Natural killer cell (primary cell): ENCODE measurements around the gene FGGY. TPM values are rescaled to one million over a fixed set of nuclear protein-coding genes. Genes with fewer than 3 reads are reported as not detected.

Experiments used
- ATAC-seq, 3 donors: fragments of 150-1000 bp in 2 of 3; fragments of 200-7000 bp in 1 of 3; cut with Tn5 transposase; 1 replicate in 1 of 3; 2 replicates in 2 of 3; pipeline ENCODE4 v1.10.0; 2021; ENCODE audit warnings: mild to moderate bottlenecking in 2 of 3, moderate library complexity in 2 of 3
- DNase-seq, 2 donors: peaks; one replicate each; pipeline versions ENCODE4 v3.0.0 to v3.0.0-alpha.2; 2013 to 2021; ENCODE audit warnings: mixed read lengths in 1 of 2
- H3K27ac ChIP-seq: one replicate; pipeline ENCODE4 v1.5.1; 2013; ENCODE audit warnings: mild to moderate bottlenecking, low read length
- H3K27me3 ChIP-seq: one replicate; pipeline ENCODE4 v1.6.1; 2013; ENCODE audit warnings: low read length; ENCODE audit not compliant: control insufficient read depth, insufficient read depth
- H3K36me3 ChIP-seq: one replicate; pipeline ENCODE4 v1.6.1; 2013; ENCODE audit warnings: low read length; ENCODE audit not compliant: control insufficient read depth, insufficient read depth
- H3K4me1 ChIP-seq: one replicate; pipeline ENCODE4 v1.6.1; 2013; ENCODE audit warnings: low read length; ENCODE audit not compliant: control insufficient read depth, insufficient read depth
- H3K4me3 ChIP-seq: one replicate; pipeline ENCODE4 v1.5.1; 2013; ENCODE audit warnings: low read length
- H3K9me3 ChIP-seq: one replicate; pipeline ENCODE4 v1.6.1; 2013; ENCODE audit warnings: low read length; ENCODE audit not compliant: control insufficient read depth, insufficient read depth
- H3K27ac Mint-ChIP-seq, 2 donors: one replicate each; pipeline ENCODE4 v1.8.0; 2022; ENCODE audit warnings: mild to moderate bottlenecking in 2 of 2, mixed read lengths in 2 of 2, moderate library complexity in 1 of 2
- H3K27me3 Mint-ChIP-seq, 2 donors: one replicate each; pipeline ENCODE4 v1.8.0; 2022; ENCODE audit warnings: low read depth in 2 of 2, mixed read lengths in 2 of 2
- H3K36me3 Mint-ChIP-seq: one replicate; pipeline ENCODE4 v1.8.0; 2022; ENCODE audit warnings: mixed read lengths
- H3K4me1 Mint-ChIP-seq, 2 donors: one replicate each; pipeline ENCODE4 v1.8.0; 2022; ENCODE audit warnings: mixed read lengths in 2 of 2
- H3K4me3 Mint-ChIP-seq: one replicate; pipeline ENCODE4 v1.8.0; 2022; ENCODE audit warnings: mild to moderate bottlenecking, moderate library complexity, mixed read lengths
- H3K9me3 Mint-ChIP-seq, 2 donors: one replicate each; pipeline ENCODE4 v1.8.0; 2022; ENCODE audit warnings: mixed read lengths in 2 of 2
- CTCF ChIP-seq: fragments of 200-600 bp; IDR thresholded peaks from one replicate; pipeline ENCODE4 v1.8.0; 2022; ENCODE audit warnings: antibody characterized with exemption
- WGBS: methylation state at CpG from one replicate; pipeline ENCODE4 v1.1.7; 2013; ENCODE audit warnings: missing lambda C conversion rate; ENCODE audit not compliant: insufficient coverage; 5-methylcytosine and 5-hydroxymethylcytosine counted together
- intact Hi-C: fragments of 100-400 bp; cut with micrococcal nuclease; formaldehyde crosslinking; loops from one replicate; pipeline ENCODE4 v1.14.2; 2022
- total RNA-seq, 4 donors: library from RNA; stranded (reverse); fragments of 120-200 nt in 1 of 4; gene quantifications; one replicate each; pipeline versions ENCODE4 v1.2.3 to v1.2.4, GENCODE V29; 2013 to 2022

Gene FGGY
- total RNA-seq, 3 donors from 2014 or later (not counting 1 experiment from before 2014, with no cell fraction given) = 21.8 to 31.5 (median 21.8) TPM

GRCh38 chr1:59355361-59355760, 58.5 kb downstream of the FGGY start:
- H3K36me3 Mint-ChIP-seq = peaks cover 6% of the 10 kb centered on the region
- no peak overlapping the region for H3K27ac Mint-ChIP-seq
- no peaks in the 10 kb centered on the region for H3K9me3 ChIP-seq
- no peak for ATAC-seq
- no peak overlapping the region for H3K27ac ChIP-seq
- no peak overlapping the region for H3K4me3 Mint-ChIP-seq
- no peak for TF ChIP-seq CTCF
- H3K27me3 ChIP-seq = no peaks in the 10 kb centered on the region
- no peaks in the 10 kb centered on the region for H3K9me3 Mint-ChIP-seq
- no peak for DNase-seq
- intact Hi-C loops = no loop called here
- no peaks in the 10 kb centered on the region for H3K4me1 ChIP-seq
- peaks cover 5 to 13% of the 10 kb centered on the region in 2 donors for H3K4me1 Mint-ChIP-seq
- peaks cover 0 to 2% of the 10 kb centered on the region in 2 donors for H3K27me3 Mint-ChIP-seq
- no peak overlapping the region for H3K4me3 ChIP-seq
- no peaks in the 10 kb centered on the region for H3K36me3 ChIP-seq

- no peak for DNase-seq
- no peak overlapping the region for H3K27ac Mint-ChIP-seq
- peaks cover 0 to 2% of the 10 kb centered on the region in 2 donors for H3K27me3 Mint-ChIP-seq
- Histone ChIP-seq H3K27ac (no peak overlapping the region), H3K36me3 (no peaks in the 10 kb centered on the region), H3K4me1 (no peaks in the 10 kb centered on the region), H3K27me3 (no peaks in the 10 kb centered on the region), H3K9me3 (no peaks in the 10 kb centered on the region), H3K4me3 (no peak overlapping the region)
- H3K9me3 Mint-ChIP-seq = no peaks in the 10 kb centered on the region
- peaks cover 6% of the 10 kb centered on the region for H3K36me3 Mint-ChIP-seq
- no peak for TF ChIP-seq CTCF
- no peak for ATAC-seq
- peaks cover 5 to 8% of the 10 kb centered on the region in 2 donors for H3K4me1 Mint-ChIP-seq
- intact Hi-C loops = no loop called here
- WGBS = 93% methylated on average over 1 of the region's 1 CpG
- no peak overlapping the region for H3K4me3 Mint-ChIP-seq
These were observed 59.7 kb downstream of the FGGY start for GRCh38 chr1:59356627-59357026.

GRCh38 chr1:59357645-59358320, 60.9 kb downstream of the FGGY start:
- Mint-ChIP-seq H3K4me1 (peaks cover 5 to 6% of the 10 kb centered on the region in 2 donors), H3K36me3 (peaks cover 6% of the 10 kb centered on the region), H3K27ac (no peak overlapping the region), H3K9me3 (no peaks in the 10 kb centered on the region), H3K4me3 (no peak overlapping the region), H3K27me3 (peaks cover 0 to 2% of the 10 kb centered on the region in 2 donors)
- H3K4me1 ChIP-seq = no peaks in the 10 kb centered on the region
- no peak overlapping the region for H3K27ac ChIP-seq
- no peaks in the 10 kb centered on the region for H3K9me3 ChIP-seq
- ATAC-seq (no peak), DNase-seq (no peak)
- intact Hi-C loops = no loop called here
- H3K27me3 ChIP-seq = no peaks in the 10 kb centered on the region
- H3K36me3 ChIP-seq = no peaks in the 10 kb centered on the region
- no peak for TF ChIP-seq CTCF
- no peak overlapping the region for H3K4me3 ChIP-seq
- 94% methylated on average over 5 of the region's 5 CpGs for WGBS

- Histone ChIP-seq H3K36me3 (no peaks in the 10 kb centered on the region), H3K27ac (no peak overlapping the region), H3K9me3 (no peaks in the 10 kb centered on the region), H3K4me1 (no peaks in the 10 kb centered on the region), H3K4me3 (no peak overlapping the region), H3K27me3 (no peaks in the 10 kb centered on the region)
- peaks cover 5% of the 10 kb centered on the region in 2 donors for H3K4me1 Mint-ChIP-seq
- WGBS = 86% methylated on average over 1 of the region's 1 CpG
- intact Hi-C loops = no loop called here
- H3K4me3 Mint-ChIP-seq = no peak overlapping the region
- peaks cover 5% of the 10 kb centered on the region for H3K36me3 Mint-ChIP-seq
- H3K27me3 Mint-ChIP-seq = peaks cover 0 to 2% of the 10 kb centered on the region in 2 donors
- no peak for DNase-seq
- TF ChIP-seq CTCF = no peak
- no peak overlapping the region for H3K27ac Mint-ChIP-seq
- no peak for ATAC-seq
- H3K9me3 Mint-ChIP-seq = no peaks in the 10 kb centered on the region
These were observed 62.4 kb downstream of the FGGY start for GRCh38 chr1:59359325-59359724.
